GM12892 (cell line): ENCODE results near the gene TACC3.

ENCODE experiments used
- DNase-seq: peaks from one replicate; pipeline ENCODE4 v3.0.0; 2011; ENCODE audit not compliant: insufficient read length
- FAIRE-seq: peaks from 2 replicates; lab custom pipeline; 2011; peaks lifted over from hg19 to GRCh38; lab: Jason Lieb, UNC
- POLR2A ChIP-seq: IDR thresholded peaks from 2 replicates; pipeline ENCODE4 v1.6.1; 2011; ENCODE audit warnings: low read depth, low read length, control low read depth
- POLR2AphosphoS5 ChIP-seq: IDR thresholded peaks from 2 replicates; pipeline ENCODE4 v1.6.1; 2011; ENCODE audit warnings: low read depth, low read length, control low read depth
- TAF1 ChIP-seq: IDR thresholded peaks from 2 replicates; pipeline ENCODE4 v1.6.1; 2011; ENCODE audit warnings: low read depth, mild to moderate bottlenecking, control low read depth, low read length, borderline replicate concordance

The TACC3 gene

DNA sequence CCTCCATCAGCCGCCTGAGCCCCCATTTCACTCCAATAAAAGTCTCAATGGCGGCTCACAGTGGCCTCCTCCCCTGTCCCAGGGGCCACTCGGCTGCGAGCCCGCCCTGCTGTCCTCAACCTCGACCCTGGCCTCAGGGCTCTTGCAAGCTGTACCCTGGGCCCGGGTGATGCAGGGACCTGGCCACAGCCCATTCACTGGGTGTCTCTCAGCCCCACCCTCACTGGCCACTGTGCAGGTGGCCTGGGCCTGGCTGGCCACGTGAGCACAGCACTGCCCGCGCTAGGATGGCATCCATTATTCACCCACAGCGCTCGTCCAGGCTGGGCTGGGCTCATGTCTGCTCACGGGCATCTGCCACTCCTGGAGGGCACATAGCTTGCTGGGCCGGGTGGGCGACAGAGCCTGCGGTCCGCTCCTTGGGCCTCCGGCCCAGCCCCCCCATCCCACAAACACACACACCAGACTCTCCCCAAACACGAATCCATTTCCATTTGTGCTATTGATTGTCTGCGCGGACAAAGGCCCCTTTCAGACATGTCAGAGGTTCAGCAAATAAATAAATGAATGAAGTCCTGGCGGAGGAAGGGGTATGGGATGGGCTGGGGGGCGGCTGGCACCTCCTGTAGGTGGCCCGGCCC is 55.3 kb downstream of the TACC3 start:
- DNase-seq: no peak
- no peak for FAIRE-seq
- TF ChIP-seq POLR2A (no peak), TAF1 (no peak), POLR2AphosphoS5 (no peak)

DNA sequence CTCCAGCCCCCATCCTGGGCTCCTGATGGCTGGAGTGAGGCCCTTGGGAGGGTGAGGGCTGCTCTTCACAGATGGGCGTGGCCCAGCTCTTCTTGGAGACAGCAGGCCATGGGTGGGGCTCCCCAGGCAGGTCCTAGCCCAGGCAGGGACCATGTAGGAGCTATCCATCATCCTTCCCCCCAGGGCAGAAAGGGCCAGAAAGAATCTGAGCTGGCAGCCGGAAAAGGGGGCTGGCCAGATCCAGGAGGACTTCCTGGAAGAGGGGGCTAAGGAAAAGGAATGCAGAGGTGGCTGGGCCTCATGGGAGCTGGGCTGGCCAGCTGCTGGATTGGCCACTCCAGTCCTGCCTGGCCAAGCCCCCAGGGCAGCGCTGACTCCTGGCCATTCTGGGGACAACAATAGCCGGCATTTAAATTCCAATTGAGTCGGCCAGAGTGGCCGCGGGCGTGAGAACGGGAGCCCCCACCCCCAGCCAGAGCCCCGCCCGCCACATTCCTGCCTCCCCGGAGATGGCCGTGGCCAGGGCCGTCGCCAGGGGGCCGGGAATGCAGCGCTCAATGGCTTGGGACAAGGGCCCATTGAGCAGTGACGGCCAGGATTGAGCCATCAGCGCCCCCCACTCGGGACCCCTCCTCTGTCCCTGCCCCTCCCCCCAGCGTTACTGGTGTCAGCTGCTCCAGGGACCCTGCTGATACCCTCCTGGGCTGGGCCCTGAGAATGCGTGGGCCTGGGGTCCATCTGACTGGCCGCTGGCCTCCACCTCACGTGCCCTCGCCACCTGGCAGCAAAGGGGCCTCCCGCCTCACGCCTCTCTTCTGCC is 56.7 kb downstream of the TACC3 start:
- TF ChIP-seq TAF1 (no peak), POLR2AphosphoS5 (no peak), POLR2A (no peak)
- no peak for FAIRE-seq
- no peak for DNase-seq

DNA sequence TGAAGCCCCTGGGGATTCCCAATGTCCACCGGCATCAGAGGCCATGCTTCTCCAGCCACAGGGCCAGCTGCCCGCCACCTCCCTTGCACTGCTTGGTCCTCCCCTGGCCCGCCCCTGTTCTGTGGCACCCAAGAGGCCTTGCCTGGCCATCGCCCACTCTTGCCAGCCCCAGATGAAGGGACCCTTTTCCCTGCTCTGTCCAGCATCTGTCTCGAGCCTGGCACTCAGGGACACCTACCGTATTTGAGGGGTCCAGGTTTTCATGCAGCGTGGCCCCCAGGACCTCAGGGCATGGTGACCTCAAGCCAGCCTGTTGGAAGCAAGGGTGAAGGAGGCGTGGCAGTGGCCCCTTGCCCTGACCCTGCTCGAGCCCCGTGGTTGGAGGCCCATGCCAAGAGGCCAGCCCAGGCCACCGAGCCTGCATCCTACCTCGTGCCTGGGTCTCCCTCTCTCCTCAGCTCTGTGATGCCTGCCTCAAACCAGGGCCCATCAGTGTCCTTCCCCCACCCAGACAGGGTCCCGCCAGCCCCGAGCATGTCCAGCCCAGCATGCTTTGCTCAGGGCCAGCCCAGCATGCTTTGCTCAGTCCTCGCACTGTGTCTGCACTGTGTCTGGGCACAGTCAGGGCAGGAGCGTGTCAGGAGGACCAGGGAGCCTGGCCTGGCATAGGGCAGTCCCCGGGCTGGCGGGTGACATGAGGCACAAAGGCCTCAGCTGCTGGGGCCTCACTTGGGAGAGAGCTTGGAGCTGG is 57.5 kb downstream of the TACC3 start:
- TF ChIP-seq POLR2AphosphoS5 (no peak), TAF1 (no peak), POLR2A (no peak)
- FAIRE-seq: no peak
- DNase-seq: no peak

DNA sequence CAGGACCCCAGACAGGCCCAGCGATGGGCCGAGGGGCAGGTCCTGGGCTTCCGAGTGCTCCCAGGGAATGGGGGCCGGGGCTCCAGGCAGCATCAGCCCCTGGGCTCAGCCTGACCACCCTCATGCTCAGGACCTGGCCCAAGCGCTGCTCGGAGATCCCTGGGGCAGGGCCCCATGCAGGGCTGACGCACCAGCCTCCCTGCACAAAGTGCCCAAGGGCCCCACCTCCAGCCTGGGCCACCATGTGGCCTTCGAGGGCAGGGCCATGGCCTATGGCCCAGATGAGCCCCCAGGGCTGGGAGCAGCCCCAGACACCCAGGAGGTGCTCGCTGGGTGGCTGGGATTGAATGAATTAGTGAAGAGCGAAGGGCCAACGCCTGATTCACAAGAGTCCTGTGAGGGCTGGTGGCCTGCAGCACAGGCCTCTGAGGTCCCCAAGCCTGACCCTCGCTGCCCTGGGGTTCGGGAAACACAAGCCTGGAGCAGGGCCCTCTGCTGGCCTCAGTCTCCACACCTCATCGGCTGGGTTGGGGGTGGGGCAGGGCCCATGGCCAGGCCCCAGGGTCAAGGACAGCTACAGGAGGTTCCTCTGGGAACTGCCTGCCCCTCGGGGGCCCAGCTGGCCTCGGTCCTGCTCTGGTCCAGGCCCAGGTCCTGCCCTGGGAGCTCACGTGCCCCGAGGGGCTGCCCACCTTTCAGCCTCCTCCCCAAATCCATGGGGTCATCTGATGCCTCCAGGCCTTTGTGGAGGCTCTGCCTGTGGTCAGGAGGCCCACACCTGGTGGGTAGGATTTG is 58.5 kb downstream of the TACC3 start:
- FAIRE-seq: no peak
- no peak for DNase-seq
- TF ChIP-seq TAF1 (no peak), POLR2AphosphoS5 (no peak), POLR2A (no peak)

GRCh38 chr4:1780435-1780834 is 59.1 kb downstream of the TACC3 start:
- DNase-seq: no peak
- TF ChIP-seq POLR2AphosphoS5: no peak

DNA sequence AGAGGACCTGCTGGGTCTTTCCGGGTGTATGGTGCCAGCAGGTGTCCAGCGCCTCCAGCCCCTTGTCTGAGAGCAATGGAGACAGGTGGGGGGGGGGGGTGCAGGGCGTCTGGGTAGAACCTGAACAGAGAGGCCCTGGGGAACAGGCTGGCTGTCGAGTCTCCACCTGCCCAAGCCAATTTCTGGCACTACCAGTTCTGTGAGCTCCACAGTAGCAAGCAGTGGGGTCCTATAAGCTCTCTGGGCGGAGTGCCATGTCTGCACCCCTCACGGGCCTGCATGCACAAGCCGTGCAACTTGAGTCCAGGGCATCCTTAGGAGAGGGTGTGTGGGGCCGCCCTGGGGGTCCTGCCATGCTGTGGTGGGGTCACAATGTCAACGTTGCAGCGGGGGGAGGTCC is 61.7 kb downstream of the TACC3 start:
- no peak for DNase-seq
- no peak for FAIRE-seq
- TF ChIP-seq TAF1 (no peak), POLR2AphosphoS5 (no peak), POLR2A (no peak)

More at GRCh38 chr4:1780435-1780834, 59.1 kb downstream of the TACC3 start:
- no peak for FAIRE-seq

DNA sequence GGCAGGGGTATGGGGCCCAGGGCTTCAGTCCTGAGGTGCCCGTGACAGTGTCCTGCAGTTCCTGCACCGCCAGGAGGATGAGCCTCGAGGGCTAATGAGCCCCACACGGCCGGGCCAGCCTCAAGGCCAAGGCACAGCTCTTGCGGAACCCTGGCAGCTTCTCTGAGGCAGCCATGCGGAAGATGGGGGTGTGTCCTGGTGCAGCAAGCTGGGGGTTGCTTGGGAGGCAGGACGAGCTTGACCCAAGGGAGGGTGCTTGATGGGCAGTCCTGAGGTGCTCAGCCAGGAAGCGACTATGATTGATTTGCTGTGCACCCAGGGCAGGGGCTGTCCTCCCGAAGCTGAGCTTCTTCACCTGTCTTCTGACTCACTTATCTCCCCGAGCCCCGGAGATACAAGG is 62.6 kb downstream of the TACC3 start:
- TF ChIP-seq POLR2A (no peak), TAF1 (no peak), POLR2AphosphoS5 (no peak)

GRCh38 chr4:1784395-1784788 is 63.1 kb downstream of the TACC3 start:
- TF ChIP-seq TAF1: no peak
- TF ChIP-seq POLR2AphosphoS5: no peak
- FAIRE-seq (no peak), DNase-seq (no peak)

More for the DNA sequence above, 62.6 kb downstream of the TACC3 start:
- no peak for FAIRE-seq
- no peak for DNase-seq

DNA sequence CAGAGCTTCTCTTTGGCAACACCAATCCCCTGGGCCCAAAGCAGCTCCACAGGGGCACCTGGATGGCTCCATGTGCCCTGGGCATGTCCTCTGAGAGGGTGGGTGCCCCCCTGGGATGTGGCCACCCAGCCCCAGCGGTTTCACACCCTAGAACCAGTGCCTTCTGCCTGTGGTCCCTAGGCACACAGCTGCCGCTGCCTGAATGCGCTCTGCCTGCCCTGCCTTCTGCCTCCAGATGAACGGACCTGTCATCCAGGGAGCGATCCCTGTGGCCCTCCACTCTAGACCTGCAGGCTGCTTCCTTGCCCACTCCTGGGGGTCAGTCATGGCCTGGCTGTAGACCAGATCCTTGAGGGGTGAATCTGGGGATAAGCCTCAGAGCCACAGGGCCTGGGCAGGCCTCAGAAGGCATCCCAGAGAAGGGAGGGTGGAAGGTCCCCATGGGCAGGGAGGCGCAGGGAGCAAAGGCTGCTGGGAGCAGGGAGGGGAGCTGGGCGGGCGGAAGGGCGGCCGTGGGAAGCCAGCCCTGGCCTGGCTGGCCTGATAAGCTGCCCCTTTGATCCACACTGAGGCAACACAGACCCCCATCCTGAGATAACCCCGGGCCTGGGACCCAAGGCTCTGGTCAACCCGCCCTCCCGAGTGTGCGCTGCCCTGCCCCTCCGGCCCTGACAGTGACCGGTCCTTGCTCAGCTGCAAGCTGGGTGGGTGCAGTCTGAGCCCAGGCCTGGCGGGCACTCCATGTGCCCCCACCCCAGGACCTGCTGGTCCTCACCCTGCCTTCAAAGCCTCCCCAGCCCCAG is 63.7 kb downstream of the TACC3 start:
- FAIRE-seq (no peak), DNase-seq (no peak)
- TF ChIP-seq POLR2A (no peak), POLR2AphosphoS5 (no peak), TAF1 (no peak)

GRCh38 chr4:1785592-1785991 is 64.3 kb downstream of the TACC3 start:
- FAIRE-seq (no peak), DNase-seq (no peak)
- TF ChIP-seq POLR2AphosphoS5 (no peak), POLR2A (no peak), TAF1 (no peak)
